GM21390 (cell line): ENCODE measurements around the gene HOXC10.

Experiments
- ATAC-seq: cut with Tn5 transposase; IDR thresholded peaks from one replicate; pipeline ENCODE4 v1.9.1; 2021; ENCODE audit not compliant: unreplicated experiment

HOXC10 gene

DNA sequence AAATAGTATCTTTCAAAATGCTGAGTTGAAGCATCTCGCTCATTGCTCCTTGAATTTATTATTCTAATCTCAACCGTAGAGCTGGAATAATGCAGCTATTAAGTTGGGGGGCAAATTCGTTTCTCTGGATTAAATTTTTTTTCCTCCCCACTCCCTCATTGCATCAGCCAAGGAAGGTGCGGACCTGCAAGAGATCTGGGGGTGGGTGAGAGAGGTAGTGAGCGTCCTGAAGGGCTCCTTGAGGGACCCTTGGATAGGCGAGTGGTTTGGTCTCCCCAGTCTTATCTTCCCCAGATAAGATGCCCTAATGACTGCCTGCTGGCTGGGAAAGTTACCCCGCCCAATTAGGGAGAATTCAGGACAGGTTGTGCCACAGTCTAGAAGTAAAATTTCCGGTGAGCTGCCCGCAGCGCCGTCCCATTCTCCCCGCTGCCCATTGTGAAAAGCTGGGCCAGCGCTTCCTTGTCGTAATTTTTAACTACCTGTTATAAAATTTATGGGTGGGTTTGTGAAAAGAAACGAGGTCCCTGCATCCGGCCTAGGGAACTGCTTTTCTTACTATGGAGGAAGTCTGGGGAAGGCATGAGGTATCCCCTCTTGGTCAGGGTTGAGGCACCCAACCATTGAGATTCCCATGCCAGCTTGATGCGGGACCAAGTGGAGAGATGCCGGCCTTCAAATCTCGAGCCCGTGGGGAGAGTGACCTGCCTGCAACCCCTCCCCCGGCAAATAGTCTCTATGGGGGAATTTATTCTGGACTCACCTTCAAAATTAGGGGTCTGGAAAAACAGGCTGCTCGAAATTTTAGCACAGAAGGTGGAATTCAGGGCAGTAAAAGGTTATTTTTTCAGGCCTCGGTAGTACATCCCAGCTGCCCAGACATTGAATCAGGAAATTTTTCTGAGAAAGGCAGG is 30.3 kb downstream of the HOXC10 start:
- no peak for ATAC-seq

DNA sequence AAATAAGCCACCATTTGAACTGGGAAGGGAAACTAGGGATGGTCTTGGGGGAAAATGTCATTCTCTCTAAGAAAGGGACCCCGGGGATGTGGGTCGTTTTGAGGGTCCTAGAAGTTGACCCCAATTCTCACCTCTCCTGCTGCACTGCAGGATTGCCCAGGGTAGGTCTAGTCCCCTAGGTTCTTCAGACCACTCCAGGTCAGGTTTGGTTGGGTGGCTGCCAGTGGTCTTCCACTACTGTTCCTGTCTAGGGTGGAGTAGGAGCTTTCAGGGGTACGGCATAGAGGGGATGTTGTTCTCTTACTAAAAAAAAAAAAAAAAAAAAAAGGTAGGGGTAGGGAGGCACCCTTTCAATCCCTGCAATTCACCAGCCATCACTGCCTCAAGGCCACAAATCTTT is 31.1 kb downstream of the HOXC10 start:
- ATAC-seq, result no peak

DNA sequence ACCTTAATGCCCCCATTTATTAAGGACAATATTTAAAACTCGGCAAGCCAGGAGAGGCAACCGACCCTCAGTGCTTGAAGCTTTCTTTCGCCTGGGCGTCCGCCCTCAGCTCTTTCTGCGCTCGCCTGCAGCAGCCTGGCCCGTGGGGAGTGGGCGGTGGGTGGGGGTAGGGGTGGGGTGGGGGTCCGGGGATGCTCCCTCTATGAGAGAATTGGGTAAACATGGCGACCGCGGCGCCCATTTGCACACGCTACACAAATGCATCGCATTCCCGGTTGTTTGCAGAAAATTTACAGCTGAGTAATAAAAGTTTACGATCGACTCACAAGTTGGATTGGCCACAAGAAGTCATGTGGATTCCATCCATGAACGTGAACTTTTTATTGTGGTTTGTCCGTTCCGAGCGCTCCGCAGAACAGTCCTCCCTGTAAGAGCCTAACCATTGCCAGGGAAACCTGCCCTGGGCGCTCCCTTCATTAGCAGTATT is 31.6 kb downstream of the HOXC10 start:
- no peak for ATAC-seq

DNA sequence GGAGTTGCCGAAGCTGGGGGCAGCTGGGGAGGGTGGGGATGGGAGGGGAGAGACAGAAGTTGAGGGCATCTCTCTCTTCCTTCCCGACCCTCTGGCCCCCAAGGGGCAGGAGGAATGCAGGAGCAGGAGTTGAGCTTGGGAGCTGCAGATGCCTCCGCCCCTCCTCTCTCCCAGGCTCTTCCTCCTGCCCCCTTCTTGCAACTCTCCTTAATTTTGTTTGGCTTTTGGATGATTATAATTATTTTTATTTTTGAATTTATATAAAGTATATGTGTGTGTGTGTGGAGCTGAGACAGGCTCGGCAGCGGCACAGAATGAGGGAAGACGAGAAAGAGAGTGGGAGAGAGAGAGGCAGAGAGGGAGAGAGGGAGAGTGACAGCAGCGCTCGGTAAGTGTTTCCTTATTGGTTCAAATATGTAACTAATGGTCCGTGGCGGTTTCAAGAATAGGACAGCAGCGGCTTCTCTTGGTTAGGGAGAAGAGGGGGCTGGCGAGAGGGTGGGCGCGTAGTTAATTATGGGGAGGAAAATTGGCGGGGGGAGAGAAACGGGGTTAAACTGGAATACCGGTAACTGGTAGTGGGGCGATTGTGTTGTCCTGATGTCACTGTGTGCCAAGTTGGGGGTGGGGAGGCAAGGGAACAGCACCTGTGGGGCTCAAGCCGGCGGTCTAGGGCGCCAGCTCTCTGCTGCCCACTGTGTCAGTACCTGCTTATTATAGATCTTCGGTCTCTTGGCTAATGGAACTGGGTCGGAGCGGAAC is 32.3 kb downstream of the HOXC10 start:
- ATAC-seq, result peak; percentile 34

DNA sequence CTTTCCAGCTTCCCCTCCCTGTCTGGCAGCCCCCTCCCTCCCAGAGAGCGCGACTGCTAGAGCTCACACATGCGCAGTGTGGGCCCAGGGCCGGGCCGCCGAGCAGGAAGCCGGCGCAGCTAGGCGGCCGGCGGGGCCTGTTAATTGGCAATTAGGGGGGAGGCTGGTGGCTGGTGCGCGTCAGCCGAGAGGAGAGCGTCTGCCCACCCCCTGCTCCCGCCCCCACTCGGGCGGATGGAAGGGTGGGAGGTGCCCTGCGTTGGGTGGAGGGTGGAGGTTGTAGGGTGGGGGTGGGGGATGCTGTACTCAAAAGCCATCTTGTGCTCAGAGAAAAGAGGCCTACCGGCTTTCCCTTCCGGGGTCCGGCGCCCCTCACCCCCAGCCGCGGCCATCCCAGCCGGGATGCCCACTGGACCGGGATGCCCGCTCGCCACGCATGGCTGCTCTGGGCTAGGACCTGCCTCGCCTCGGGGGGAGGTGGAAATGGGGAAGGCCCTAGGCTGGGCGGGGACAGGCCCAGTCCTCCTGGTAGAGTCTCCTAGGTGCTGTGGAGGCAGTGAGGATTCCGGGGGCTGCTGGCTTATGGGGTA is 33.0 kb downstream of the HOXC10 start:
- ATAC-seq, result peak; percentile 87

DNA sequence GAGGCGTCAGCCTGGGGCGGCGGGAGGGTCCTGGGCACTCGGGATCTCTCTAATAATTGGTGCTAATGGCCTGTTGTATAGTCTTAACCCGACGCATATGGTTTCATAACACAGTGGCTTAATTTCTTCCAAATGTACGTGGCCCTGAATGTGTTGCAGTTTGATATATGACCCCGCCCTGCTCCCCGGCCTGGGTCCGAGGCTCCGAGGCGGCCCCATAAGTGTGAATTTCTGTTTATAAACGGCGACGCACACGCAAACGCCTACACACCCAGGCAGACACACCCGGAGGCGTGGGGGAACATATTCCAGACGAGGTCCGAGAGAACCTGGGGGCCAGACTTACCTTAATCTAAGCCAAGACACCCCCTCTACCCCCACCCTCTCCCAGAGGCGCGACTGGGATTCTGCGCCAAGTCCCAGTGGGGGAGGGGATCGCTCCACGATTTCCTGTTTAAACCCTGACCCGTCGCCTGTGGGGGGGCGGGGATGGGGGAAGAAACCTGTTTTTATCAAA is 33.6 kb downstream of the HOXC10 start:
- no peak for ATAC-seq

DNA sequence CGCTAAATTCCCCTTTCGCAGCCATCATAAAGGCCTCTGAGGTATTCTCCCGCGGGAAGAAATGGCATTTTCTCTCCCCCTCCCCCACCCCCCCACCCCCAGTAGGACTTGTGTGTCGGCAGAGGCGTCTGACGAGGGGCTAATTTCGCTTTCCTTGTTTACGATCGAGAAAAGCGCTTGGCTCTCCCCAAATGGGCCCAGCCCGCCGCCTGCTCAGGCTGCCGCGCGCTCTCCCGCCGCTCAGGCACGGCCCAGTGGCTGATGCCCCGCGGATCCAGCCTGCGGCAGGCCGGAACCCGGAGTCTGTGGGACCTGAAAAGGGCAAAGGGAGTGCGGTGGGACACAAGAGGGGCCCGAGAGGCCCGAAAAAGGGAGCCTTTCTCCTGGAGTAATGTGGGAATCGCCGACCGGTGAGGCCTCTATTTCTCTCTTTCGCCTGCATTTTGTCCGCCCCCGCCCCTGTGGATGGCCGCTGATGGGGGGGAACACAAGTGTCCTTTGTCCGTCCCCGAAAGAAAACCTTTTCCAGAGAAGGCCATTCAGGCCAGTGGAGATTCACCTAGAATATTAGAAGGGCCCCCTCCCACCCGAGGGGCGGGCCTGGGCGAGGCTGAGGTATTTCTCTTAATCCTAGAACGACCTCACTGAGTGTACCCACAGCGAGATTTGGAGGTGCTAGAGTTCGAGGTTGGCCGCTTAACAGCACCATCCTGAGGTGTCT is 34.3 kb downstream of the HOXC10 start:
- no peak for ATAC-seq

DNA sequence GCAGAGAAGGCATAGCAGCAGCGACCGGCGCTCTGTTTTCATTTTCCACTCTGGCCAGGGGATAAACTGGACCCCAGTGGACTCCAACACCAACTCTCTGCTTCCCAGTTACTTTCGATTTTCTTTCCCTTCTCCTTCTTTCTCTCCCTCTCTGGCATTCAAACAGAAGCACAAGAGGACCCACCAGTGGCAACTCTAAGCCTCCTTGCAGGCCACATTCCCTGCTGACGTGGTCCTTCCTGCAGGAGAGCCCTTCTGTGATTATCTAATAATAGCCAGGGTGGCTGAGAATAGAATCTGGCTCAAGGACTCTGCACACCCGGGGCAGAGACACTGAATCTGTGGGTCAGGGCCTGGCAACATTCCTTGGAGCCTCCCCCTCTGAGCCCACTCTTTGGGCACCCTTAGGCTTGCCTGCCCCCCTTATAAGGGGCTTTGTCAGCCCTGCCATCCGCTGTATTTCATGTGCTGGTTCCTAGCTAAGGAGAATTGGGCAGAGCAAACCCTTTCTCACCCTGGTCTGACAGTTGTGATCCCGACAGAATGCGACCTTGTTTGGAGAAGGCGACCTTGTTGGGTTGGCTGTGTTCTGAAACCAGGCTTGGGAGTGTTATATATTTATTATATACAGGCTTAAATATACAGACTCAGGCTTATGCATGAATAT is 35.1 kb downstream of the HOXC10 start:
- ATAC-seq, result no peak

DNA sequence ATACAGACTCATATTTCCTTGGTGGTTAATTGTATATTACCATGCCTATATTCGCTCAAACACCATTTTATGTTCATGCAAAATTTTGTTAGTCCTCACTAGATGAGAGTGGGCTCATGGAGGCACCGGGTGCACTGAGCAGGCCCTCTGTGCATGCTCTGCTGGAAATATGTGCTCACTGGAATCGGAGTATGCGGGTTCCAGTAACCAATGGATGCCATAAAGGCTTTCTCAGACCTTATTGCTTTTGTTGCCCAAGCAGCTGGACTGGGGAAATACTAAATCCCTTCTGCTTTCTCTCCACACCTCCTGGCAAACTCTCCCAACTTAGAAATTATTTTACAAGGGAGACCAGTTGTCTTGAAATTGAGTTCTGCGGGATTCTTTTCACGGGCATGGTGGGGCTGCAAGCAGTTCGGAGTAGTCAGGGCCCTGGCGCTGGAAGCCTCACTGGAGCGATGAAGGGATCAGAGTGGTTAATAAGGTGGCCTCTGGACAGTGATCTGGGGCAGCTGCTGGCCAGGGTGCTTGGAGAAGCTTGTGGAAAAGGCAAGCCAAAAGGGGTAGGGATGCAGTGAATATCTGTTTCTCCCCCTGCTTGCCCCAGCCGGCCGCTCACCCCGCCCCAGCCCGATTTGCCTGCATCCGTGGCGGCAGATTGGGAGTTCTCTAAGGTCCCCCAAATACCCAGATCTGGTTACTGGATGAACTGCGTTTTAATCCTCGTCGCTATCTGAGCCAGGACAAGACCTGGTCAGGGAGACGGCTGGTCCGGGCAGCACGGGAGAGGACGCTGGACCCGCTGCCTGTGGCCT is 35.9 kb downstream of the HOXC10 start:
- ATAC-seq, result no peak

DNA sequence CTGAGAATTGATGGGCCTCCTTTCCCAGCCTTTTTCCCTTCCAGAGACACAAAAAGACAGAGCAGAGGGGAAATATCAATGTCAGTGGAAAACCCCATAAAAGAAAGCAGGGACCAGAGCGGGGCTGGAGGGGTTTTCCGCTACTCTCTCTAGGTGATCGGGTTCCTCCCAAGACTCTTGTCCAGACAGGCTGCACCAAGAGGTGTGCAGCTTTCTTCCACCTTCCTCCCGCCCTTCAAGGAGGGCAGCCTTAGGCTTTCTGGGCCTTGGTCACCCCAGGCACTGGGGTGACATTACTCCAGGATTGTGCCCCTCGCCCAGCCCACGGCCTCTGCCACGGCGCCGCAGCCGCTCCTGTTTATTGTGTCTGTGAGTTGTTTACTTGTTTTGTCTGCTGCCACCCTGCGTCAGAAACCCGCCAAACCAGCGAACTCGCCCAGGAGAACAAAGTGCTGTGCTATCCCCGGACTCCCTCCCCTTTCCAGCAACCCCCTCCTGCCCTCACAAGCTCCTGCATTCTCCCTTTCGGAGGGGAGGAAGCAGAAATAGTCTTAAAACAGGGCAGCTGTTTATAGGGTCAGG is 36.6 kb downstream of the HOXC10 start:
- ATAC-seq, result no peak

DNA sequence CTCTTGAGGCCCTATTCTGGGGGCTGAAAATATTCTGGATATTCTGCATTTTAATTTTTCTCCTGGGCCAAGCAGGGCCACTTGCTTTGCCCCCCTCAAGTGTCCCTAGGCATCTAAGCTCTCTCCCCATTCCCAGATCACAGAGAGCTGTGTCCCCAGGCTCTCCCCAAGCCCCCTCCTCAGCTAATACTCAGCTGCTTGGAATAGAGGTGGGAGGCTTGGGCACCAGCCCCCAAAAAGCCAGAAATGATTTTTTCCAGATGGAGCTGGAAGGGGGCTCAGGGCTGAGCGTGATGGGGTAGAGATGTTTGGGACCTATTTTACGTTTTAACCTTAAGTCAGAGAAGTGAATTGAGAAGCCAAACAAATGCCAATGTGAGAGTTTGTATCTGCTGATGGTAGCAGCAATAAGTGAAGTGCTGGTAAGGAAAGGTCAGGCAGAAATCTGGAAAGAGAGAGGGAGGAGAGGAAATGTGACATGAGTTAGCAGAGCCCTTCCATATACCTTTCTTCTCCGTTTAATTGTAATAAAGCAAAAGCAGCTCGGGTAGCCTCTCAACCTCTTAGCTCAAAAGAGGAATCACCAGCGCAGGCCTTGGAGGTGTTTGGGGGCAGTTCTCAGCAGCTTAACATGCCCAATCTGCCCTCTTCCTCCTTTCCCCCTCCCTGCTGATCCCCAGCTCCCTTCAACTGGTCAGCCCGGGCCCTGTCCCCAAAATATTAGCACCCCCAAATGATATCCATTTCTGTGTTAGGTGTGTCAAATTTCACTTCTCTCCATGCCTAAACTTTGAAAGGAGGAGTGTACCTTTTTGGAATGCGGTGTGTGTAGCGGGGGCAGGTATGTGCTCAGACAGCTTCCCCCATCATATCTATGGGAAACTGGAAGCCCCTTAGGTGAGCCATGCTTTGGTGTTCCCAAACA is 38.3 kb downstream of the HOXC10 start:
- no peak for ATAC-seq

DNA sequence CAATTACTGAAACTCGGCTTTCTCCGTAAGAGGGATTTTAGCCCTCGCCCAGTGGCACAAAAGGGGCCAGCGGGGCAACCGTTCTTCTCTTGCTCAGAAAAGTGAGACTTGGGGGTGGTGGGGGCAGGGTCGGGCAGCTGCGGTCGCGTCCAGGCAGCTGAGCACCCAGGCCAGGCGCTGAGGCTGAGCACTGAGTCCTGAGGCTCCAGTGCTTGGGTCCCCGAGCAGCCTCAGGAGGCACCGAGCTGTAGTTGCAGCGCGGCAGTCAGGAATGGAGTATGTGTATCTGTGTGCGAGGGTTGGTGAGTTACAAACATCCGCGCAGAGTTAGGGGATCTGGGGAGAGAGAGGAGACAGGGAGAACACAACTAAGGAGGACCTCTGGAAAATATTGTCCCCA is 39.2 kb downstream of the HOXC10 start:
- ATAC-seq, result no peak

DNA sequence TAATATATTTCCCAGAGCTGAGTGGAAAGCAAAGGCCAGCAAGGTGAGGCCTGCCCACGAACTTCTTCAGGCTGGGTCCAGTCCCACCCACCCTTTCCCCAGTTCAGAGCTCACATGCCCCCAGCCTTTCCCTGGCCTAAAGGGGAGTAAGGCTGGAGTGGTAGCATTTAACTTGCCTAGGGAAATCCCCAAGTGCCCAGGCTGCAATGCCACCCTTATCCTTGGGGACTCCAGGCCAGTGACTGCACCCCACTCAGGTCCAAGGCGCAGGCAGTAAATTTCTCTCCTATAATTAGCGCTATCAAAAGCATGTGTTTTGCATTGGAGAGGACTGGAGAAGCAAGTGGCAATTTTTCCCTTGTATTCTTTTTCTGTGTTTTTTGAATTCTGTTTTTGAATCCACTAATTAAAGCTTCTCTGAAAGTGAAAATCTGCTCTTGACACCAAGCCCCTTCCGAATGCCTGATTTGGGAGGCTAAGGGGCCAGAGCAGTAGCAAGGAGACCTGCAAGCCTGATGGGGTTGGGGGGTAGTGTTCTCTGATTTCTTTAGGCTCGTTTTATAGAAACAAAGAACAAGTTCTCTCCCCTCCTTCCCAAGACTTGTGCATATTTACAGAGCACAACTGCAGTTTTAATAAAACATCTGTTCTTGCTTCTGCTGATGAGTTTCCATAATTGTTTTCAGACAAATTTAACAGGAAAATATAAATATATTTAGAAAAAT is 39.8 kb downstream of the HOXC10 start:
- ATAC-seq, result no peak

DNA sequence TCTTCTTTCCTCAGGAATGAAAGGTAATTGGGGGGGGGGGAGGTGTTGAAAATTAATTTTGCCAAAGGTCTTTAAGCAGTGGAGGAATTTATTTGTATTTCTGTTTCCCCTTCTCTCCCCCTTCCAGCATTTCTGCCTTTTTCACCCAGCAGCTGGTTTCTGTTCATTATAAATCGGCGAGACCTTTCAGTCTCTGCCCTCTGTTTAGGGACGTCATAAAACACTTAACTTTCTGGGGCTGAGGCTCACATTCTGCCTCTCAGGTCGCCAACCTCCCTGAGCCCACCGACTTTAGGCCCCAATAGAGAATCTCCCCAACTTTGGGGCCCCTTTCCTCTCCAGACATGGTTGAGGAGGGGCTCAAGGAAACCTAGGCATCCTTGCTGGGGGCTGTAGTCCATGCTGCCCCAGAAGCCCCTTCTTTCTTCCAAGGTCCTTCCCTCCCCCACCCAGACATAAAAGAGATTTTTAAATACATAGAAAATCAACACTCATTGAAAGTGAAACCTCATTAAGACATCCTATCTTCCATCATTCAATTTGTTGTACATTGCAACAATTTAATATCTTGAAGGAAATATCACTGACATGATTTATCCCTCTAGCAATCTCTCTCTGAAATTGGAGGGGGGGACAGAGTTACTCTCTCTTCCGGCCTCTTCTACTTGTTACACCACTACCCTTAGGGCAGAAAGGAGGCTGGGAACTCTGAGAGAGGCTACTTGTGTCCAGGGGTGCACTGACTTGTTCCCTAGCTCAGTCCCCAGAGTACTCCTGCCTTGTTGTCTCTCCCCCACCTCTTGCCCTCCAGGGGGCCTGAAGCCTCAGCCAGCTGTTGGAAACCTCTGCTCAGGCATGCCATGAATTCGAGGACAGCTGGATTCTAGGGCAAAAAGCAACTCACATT is 40.8 kb downstream of the HOXC10 start:
- no peak for ATAC-seq

DNA sequence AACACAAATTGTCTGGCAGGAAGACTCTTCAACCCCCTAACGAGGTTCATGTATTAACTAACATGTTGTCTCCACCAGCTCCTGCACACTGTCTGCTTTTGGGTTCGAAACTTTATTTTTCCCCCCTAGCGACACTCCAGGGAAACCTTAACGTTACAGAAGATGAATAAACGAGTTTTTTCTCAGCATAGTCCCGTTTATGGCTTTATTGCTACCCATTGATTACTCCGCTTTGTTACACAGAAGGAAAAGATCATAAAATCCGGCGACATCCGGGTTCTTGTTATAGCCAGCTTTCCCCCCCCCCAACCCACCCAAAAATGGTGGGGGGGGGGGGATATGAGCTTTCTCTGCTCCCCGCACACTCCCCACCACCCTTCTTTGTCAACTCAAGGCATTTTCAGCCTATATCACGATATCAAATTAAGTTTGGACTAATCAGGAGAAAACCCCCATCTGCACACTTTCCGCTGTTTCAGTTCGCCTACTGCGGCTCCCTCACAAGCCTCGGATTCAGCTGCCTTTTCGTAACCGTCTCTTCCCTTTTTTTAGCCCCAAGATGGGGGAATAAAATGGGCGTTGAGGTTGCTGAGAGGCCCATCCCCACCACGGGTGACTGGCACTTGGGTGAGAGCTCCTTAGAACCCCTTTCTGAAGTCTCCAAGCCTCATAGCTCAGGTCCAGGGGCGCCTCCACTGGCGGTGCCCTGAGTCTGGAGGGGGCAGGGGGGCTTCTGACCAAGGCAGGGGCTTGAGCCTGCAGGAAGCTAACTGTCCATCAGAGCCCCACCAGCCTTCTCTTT is 41.9 kb downstream of the HOXC10 start:
- no peak for ATAC-seq

DNA sequence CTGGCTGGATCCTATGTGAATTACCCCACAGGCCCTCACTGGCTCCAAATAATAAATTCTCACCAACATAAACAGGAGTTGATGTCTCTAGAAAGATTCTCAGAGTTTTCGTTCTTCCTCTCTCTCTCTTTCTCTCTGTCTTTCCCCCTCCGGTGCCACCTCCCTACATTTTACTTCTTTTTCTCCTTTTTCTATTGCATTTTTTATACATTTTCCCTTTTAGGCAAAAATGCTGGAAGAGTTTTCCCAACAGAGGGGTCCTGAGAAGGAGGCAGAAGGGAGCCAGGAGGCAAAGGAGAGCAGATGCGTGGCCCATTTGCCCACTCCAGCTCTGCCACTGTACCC is 42.5 kb downstream of the HOXC10 start:
- no peak for ATAC-seq
